Activated CD4-positive, CD25-positive, alpha-beta regulatory T cell (primary cell): ENCODE results near the gene RHCG.
"Not testable (repeated sequence)": the region's sequence is repeated elsewhere in the genome, so short reads cannot be mapped to it uniquely, and the experiment has no call there.

ENCODE experiments used
- DNase-seq, 4 experiments: peaks; one replicate each; lab custom pipeline; 2025; lab: John Stamatoyannopoulos, UW

The RHCG gene

DNA sequence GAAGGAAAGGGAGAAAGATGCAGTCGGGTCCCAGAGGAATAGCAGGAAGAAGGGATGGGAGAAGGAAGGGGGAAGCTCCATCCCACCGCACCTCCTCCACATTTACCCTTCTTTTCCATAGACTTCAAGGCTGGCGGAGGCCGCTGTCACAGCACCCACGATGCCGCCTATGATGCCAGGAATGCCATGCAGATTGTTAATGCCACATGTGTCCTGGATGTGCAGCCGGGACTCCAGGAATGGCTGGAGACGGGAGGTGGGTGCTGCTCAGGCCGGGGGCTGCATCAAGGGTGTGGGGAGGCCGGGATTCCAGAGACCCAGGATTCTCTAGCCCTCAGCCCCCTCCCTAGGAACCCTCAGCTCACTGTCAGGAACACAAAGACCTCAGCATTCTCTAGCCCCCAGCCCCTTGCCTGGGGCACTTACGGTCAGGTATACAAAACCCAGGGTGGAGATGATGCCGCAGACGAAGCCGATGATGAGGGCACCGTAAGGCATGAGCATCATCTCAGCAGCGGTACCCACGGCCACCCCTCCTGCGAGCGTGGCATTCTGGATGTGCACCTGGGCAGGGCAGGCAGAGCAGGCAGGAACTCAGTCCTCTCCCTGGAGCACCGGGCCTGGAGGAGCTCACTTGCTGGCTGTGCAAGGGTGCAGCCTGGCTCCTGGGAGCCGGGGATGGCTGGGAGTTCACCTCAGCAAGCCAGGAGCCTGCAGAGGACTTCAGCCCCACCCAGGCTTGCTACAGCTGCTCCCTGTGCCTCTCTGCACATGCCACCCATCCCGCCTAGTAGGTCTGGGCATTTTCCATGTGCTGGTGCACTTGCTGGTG, 18.8 kb downstream of the RHCG start:
- DNase-seq, result no peak

DNA sequence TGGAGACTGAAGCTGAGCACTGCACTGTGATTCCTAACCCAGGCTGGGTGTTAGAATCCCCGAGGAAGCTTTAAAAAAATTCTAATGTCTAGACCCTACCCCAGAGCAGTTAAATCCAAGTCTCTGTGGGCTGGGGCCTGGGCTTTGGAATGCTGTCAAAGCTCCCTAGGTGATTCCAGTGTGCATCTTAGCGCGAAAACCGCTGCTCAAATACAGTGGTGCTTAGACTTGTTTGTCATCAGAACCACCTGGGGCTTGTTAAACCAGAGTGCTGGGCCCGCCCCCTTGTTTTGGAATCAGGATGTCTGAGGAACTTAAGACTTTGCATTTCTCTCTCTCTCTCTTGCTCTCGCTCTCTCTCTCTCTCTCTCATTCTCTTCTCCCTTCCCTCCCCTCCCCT, 20.7 kb downstream of the RHCG start:
- DNase-seq, result no peak

DNA sequence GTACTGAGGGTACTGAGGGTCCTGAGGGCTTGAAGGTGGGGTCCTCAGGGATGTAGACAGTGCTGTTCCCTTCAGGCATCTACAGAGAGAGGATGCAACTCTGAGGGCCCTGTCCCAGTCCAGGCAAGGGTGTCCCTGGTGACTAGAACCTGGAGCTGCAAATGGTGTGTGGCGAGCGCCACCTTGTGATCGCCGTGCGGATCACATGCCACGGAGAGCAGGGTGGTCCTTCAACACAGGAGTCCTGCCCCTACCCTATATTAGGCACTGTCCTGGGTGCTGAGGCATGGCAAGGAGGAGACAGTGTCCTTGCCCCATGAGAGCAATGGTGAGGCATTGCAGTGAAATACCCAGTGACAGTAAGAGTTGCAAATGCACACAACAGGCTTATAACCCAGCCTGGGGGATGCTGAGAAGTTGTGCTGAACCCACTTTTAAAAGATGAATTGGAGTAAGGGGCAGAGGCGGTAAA, 23.6 kb downstream of the RHCG start:
- DNase-seq, result no peak

DNA sequence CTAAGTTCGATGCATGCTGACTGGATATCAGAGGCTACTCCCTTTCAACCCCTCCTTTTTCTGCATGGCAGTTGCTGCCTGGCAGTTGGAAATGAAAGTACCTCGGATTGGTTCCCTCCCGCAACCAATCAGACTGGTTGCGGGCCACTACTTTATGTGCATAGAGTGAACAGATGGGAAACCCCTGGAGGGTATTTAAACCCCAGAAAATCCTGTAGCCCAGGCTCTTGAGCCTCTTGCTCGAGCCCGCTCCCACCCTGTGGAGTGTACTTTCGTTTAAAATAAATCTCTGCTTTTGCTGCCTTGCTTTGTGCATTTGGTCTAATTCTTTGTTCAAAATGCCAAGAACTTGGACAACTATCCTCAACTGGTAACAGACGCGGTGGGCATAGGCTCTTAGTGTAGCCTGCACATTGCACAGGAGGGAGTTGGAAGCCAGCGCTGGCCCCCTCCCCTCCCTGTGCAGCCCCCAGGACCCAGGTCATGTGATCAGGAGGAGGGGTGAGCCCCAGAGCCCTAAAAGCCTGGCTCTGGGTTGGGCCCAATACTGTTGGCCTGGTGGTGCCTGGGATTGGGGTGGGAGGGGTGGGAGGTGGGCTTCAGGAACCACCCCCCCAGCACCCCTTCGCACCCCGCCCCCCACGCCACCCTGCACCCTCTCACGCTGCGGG, 26.8 kb downstream of the RHCG start:
- DNase-seq, result no peak

DNA sequence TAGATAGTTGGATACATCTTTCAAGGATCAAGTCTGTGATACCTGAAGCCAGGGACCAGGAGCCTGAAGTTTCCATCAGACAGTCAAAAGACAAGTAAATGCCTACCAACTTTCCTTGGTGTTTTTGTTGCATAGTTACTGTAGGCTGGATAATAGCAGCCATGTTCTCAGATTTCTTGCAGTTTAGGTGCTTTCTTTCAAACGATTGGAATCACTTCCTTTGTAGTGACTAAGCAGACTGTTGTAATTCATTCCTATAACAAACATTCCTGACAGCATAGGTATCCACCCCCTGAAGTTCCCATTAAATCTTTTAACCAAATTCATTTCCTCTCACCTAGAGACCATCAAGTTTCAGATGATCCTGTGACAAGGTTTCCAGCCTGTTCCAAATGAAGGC, 27.6 kb downstream of the RHCG start:
- DNase-seq, result not testable (repeated sequence)

DNA sequence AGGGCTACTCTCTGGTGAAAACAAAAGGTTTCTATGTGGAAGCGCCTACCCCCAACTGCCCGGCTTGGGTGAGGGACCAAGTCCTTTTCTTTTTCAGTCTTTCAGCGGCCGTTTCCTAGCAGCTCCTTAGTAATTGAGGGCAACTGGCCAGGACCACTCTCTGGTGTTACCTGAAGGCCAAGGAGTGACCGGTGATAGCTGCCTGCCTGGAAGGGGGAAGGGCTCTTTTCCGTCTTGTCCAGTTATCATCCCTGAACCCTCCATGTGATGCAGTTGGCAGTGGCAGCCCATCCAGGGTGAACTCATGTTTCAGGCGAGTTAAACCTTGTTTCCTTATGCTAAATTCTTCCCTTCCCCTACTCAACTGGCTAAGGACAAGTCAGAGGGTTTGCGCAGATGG, 33.3 kb downstream of the RHCG start:
- no peak for DNase-seq

DNA sequence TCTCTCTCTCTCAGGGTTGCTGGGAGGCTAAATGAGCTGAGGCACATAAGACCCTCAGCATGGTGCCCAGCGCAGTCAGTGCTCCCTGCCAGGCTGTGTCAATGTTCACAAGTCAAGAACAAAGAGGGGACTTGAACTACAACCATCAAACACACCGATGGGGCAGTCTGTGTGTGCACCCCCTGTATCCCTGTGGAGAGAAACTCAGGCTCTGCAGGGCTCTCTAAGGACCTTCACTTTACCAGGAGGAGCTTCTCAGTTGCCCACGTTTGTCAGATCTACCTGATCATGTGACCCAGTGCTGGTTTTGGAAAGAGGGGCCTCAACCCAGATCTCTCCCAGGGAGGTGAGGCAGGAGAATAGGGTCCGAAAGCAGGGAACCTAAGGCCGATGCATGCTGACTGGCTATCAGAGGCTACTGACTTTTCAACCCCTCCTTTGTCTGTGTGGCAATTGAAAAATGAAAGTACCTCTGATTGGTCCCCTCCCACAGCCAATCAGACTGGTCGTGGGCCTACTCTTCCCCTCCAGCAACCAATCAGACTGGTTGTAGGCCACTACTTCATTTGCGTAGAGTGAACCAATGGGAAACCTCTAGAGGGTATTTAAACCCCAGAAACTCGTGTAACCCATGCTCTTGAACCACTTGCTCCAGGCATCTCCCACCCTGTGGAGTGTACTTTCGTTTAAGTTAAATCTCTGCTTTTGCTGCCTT, 34.0 kb downstream of the RHCG start:
- no peak for DNase-seq

DNA sequence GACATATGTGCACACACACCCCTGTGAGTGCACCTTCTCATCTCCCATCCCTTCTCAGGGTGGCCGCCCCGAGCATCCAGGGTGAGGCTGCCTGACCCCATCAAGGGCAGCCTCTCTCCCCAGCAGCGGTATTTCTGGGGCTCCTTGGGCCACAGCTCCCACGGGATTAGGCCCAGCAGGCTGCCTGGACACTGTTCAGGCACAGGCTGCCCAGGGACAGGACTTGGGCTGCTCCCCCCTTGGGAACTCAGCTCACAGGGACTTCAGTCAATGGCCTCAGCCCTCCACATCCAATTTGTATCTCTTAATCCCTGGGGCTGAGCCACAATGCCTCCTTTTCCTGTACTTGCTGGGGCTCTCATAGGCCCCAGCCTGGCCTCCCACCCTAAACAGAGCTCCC, 35.0 kb downstream of the RHCG start:
- no peak for DNase-seq

DNA sequence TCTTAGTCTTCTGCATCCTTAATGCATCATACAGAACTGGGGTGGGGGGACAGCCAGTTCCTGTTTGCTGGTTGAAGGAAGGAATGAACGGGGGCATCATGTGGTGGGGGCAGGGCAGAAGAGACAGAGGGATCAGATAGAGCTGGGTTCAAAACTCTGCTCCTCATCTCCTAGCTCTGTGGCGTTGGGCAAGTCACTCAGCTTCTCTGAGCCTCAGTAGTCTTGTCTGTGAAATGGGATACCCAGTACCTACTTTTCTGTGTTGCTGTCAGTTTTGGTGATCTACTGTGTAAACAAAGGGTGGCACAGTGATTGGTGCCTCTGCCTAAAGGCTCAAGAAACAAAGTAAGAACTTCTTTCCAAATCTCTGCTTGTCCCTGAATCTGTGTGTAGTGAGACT, 36.3 kb downstream of the RHCG start:
- no peak for DNase-seq

DNA sequence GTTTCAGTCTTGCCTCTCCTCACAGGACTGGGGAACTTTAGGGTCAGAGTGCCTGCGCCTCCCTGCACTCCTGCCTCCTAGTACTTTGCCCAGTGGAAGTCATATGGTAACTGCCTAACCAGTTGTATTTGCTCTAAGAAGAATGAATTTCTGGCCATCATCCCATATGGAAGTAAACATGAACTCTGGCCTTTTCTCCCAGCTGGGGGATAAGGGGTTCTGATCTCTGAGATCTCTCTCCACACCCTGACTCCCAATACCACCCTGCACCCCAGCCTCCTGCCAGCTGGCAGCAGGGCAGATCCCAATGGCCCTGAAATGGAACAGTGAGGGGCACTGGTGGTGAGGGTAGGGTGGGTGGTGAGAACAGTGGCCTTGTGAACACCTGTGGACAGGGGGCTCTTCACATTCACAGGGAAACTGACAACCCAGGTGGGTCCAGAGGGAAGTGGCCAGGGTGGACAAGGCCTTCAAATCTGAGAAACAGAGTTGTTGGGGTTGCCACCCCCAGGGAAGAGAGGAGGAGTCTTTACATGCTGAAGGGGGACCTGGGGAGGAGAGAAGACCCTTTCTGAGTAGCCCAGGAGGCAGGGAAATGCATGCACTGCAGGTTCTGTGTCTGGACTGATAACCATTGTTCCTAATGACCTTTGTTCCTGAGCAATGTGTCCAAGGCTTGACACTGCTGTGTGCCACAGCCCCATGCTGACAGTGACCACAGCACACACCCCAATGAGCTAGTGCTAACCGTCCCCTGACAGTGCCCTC, 36.9 kb downstream of the RHCG start:
- DNase-seq, result no peak

DNA sequence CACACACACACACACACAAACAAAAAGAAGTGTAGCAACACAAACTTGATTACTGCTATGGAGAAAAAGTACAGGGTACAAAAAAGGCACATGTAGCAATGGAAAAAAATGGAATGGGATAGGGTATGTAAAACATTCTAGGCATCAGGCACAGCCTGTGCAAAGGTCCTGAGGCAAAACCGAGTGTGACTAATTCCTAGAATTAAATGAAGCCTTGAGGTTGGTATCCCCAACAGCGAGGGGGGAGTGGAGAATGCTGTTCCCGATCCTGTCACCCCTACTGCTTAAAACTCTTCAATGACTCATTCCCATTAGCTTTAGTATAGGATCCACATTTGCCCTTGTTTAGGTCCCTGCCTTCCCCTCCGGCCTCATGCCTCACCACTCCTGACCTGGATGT, 37.9 kb downstream of the RHCG start:
- no peak for DNase-seq

DNA sequence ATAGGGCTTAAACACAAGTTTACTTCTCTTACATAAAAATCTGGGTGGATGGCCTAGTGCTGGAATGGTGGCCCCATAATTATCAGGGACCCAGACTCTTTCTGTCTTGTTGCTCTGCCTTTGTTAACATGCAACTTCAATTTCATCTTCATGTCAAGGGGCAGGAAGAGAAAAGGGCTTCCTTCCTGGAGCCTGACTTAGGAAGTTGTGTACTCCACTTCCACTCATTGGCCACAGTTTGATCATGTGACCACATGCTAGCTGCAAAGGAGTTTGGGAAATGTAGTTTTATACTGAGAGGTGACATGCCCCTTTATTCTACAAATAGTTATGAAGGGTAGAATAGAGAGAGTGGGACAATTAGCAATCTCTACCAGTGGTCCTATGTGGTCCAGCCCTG, 39.3 kb downstream of the RHCG start:
- no peak for DNase-seq

DNA sequence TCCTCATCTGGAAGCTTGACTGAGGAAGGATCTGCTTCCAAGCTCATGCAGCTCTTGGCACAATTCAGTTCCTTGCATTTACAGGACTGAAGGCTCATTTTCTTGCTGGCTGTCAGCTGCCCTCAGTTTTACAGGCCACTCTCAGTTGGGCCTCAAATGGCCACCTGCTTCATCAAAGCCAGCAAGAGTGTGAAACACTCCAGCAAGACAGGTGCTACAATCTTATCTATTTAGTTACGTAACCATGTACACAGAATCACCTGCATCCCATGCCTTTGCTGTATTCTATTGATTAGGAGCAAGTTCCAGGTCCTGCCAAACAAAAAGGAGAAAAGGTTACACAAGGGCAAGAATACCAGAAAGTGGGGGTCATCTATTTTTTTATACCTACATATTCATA, 40.8 kb downstream of the RHCG start:
- DNase-seq, result no peak

DNA sequence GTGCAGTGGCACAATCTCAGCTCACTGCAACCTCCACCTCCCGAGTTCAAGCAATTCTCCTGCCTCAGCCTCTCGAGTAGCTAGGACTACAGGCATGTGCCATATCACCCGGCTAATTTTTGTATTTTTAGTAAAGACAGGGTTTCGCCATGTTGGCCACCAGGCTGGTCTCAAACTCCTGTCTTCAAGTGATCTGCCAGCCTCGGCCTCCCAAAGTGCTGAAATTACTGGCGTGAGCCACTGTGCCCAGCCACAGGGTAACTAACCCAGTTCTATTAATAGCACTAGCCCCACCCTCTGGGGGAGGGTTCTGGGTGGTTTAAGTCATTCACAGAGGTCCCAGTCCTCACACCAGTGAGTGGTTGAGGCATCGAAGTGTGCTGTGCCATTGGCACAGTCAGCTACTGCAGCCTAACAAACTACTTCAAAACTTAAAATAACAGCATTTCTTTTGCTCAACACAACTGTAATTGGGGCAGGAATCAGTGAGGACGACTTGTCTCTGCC, 44.0 kb downstream of the RHCG start:
- DNase-seq, result no peak

DNA sequence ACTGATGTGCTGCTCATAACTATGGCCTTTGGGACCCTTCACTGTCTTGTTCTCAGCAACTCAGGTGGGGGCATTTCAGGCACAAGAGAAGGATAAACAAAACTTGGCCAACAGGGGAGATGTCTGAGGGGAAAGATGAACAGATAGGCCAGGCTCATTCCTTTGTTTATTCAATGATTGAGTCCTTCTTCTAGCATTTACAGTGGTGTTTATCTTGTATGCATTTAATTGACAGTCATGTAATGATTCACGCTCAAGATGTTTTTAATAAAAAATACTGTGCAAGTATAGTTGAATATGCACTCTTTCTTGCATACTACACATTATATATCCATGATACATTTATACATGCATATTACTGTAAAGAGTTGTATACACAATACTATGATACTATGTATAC, 44.5 kb downstream of the RHCG start:
- DNase-seq, result no peak

DNA sequence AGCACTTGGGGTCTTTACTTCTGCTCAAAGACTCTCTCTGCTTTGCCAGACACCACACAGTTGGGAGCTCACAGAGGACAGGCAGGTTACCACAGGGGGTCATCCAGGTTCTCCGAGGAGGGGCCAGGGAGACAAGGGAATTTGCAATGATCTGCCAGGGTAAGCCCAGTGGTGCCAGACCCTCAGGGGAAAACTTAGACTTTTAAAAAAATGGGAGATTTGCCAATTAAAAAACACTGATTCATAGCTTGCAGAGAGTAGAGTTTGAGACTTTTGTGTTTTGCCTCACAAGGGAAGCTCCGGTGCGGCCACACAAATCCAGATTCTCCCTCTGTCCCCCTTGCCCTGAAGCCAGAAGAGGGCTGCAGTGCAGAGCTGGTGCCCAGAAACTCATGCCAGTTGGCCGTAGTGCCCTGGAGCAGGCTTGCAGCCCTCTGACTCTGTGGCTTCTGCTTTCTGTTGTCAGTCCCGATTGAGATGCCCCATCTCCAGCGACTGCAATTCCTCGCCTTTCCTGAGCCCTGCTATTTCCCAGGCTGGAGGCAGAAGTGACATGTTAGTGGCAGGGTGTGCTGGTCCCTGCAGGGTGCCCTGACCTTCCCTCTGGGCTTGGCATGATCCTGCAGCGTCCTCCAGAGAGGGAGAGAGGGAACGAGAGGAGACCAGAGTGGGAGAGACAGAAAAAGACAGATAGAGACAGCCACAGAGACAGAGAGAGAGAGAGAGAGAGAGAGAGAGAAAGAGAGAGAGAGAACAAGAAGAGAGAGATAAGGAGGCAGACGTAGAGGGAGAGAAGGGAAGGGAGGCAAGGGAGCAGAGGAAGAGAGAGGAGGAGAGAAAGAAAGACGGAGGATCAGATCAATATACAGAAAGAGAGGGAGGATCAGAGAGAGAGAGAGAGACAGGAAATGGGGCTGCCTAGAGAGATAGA, 46.0 kb downstream of the RHCG start:
- DNase-seq, result no peak

DNA sequence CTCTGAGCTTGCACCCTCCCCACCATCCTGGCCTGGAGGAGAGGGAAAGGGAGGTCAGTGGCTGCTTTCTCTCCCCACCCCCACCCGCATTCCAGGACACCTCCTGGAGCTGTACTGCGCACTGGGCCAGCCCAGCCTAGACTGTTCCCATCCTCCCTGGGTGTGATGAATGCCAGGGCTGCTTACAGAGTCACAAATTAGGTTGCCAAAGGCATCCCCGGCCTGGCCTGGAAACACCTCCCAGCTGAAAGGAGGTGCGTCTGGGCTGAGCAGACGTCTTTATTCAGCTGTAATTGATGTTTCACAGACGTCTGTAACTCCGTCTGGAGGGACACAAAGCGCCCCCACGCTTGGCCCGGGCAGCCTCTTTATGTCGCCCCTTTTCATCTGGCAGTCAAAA, 47.6 kb downstream of the RHCG start:
- DNase-seq, result no peak

DNA sequence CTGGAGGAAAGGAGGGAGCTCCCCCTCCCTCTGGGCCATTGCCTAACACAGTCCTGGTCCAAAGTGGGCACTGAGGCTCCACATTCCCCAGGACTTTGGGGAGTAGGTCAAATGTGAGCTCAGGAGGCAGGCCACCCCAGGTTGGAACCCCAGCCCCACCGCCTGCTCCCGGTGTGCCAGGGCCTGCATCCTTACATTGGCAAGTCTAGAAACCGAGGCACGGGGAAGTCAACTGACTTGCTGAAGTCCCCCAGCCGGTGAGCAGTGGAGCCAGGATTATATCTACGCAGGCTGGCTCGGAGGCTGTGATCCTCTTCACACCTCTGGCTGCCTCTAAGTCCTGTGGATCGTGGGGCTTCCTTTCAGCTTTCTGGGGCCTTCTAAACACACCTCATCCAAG, 48.7 kb downstream of the RHCG start:
- DNase-seq, result no peak

DNA sequence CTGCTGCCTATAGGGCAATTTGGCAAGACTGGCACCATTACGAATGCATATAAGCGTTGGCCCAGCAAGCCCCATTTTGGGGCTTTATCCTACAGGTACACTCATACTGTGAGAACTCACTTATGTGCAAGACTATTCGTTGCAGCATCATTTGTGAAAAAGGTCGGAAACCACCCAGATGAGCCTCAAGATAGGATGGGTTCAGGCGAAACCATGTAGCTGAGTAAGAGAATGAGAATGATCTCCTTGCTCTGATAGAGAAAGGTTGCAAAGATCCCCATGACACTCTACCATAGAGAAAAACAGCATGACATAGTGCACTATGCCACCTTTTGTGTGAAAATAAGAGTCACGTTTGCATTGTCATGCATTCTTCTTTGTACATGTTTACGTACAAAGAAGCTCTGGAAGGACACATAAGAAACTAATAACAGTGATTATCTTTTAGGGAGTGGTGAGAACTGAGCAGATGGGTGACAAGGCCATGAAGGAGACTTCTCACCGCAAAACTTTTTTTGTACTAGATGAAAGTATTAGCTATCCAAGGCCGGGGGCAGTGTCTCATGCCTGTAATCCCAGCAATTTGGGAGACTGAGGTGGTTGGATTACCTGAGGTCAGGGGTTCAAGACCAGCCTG, 50.0 kb downstream of the RHCG start:
- no peak for DNase-seq

DNA sequence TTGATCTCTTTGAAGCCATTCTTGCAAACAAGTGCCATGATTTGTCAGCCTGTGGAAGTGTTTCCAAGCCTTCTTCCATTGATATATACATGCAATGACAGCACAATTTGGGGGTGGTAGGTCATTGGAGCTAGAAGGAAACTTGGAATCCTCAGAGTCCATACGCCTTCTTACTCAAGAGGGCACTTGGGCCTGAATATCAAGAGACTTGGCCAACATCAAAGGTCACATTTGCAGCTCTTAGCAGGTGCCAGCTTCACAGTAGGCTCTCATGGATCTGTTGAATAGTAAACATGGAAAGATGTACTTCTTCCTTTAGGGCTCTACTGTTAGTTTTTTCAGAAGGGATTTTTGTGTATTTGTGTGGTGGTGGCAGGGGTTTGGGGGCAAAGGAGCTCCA, 50.9 kb downstream of the RHCG start:
- DNase-seq, result no peak
